Mesenteric fat pad (tissue), 1 donor: ENCODE measurements around the gene SPDYE5. TPM values are rescaled to one million over a fixed set of nuclear protein-coding genes. Genes with fewer than 3 reads are reported as not detected.

Source experiments
- DNase-seq: peaks from one replicate; pipeline ENCODE4 v3.0.0-alpha.2; 2020; ENCODE audit warnings: low spot score
- total RNA-seq: library from RNA; stranded (reverse); fragmentation: NEBNext Ultra II Directional; extraction: Animal tissue kit (Norgen Biotek cat#: 25700); gene quantifications from one replicate; pipeline ENCODE4 v1.2.1, GENCODE V29; 2021
- donor health status: DM: yes; HTN: yes; CAD: no.

The SPDYE5 gene
- total RNA-seq, 1 donor from 2014 or later: not detected

DNA sequence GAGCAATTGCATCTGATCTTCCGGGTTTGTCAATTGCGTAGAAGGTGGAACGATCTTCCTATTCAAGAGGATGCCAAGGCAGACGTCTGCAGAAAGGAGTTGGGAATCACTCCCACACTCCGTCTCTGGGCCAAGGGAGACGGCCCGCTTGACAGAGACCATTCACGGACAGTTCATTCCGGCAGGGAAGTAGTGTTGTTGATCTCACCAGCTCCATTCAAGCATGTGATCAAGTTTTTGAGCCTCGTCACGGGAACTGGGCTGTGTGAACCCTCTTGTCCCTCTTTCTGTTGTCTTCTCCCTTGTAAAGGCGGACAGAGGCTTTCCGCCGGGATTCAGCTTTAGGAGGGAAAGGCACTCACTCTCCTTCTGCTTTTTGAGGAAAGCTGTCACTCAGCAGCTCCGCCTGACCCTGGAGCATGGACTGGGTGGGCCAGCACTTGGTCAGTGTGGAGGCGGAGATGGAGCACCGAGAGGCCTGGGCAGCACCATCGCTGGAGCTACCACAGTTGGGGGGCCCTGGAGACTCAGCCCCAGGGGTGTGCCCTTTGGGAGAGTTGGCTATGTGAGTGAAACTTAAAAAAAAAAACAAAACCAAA lies 44.9 kb downstream of the SPDYE5 start:
- DNase-seq: peak; percentile 51

DNA sequence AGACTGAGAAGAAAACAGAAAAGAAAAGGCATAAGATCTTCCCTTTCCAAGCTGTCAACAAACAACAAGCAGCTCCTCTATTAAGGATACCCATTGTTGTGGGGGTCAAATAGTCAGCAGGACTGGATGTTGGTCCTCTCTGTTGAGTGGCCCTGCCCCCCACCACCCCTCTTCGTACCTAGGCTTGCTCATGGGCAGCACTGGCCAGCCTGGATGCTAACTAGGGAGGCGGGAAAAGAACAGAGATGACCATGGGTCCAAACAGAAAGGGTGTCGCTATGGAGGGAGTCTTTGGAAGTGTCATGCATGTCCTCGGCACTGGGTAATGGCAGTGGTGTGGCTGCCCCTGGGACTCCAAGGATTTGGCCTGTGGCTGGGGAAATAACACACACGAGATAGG lies 45.6 kb downstream of the SPDYE5 start:
- peak; percentile 53 for DNase-seq

DNA sequence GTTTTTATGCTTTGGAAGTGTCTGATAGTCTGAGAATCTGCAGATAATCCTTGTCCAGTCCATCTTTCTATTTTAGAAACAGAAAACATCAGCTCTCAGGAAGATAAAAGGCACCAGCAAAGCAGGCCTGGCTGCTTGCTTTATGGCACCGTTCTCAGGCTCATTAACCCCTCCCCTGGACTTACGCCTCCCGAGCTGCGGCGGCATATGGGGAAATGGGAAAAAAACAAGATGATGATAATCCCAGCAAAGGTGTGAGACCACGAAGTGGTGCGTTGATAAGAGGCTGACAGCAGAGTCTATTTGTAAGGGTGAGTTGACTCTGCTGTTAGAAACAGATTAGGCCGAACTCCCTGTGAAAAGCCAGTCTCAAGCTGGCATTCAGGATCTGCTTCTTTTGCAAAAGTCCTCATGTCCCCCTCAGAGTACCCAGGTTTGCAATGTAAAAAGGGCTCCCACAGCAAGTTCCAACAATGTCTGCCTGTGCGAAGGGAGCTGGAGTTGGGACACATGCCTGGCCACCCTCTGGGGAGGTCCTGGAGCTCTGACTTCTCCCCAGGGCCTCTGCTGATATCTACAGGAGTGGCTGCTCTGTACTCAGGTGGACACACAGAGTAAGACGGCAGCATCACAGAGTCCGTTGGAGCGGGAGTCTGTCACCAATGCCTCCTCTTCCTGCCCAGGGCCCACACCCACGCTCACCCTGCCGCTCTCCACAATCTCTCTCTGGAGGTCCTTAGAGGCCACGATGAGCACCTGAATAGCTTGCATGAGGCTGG lies 54.3 kb downstream of the SPDYE5 start:
- no peak for DNase-seq

Other genes with a start within 250 kb of the SPDYE5 start
- gene TRIM73, start 96.7 kb upstream of the SPDYE5 start, total RNA-seq: 5.4 TPM
- 46.5 TPM for gene POM121C, start 6.0 kb upstream of the SPDYE5 start, total RNA-seq
- 38.4 TPM for gene HIP1, start 246.6 kb downstream of the SPDYE5 start, total RNA-seq